Ishikawa (cell line): ENCODE results near the gene RANBP10.

Source experiments
- CEBPB ChIP-seq: IDR thresholded peaks from 2 replicates; pipeline ENCODE4 v1.6.1; 2012
- CREB1 ChIP-seq: IDR thresholded peaks from 2 replicates; pipeline ENCODE4 v1.6.1; 2012; ENCODE audit warnings: low read depth
- EGR1 ChIP-seq: IDR thresholded peaks from 2 replicates; pipeline ENCODE4 v1.6.1; 2012
- EP300 ChIP-seq: IDR thresholded peaks from 2 replicates; pipeline ENCODE4 v1.6.1; 2012; ENCODE audit warnings: borderline replicate concordance
- FOXM1 ChIP-seq: IDR thresholded peaks from 2 replicates; pipeline ENCODE4 v1.6.1; 2012; ENCODE audit warnings: low read depth, borderline replicate concordance
- MAX ChIP-seq: IDR thresholded peaks from 2 replicates; pipeline ENCODE4 v1.6.1; 2012
- NFIC ChIP-seq: IDR thresholded peaks from 2 replicates; pipeline ENCODE4 v1.6.1; 2012
- RAD21 ChIP-seq: IDR thresholded peaks from 2 replicates; pipeline ENCODE4 v1.6.1; 2012; ENCODE audit warnings: low read depth
- REST ChIP-seq: IDR thresholded peaks from 2 replicates; pipeline ENCODE4 v1.6.1; 2012; ENCODE audit warnings: low read depth, mild to moderate bottlenecking
- TAF1 ChIP-seq: IDR thresholded peaks from 2 replicates; pipeline ENCODE4 v1.6.1; 2012; ENCODE audit warnings: low read depth, mild to moderate bottlenecking
- TCF12 ChIP-seq: IDR thresholded peaks from 2 replicates; pipeline ENCODE4 v1.6.1; 2012; ENCODE audit warnings: low read depth
- TEAD4 ChIP-seq: IDR thresholded peaks from 2 replicates; pipeline ENCODE4 v1.6.1; 2012
- USF1 ChIP-seq: IDR thresholded peaks from 2 replicates; pipeline ENCODE4 v1.6.1; 2012
- YY1 ChIP-seq: IDR thresholded peaks from 2 replicates; pipeline ENCODE4 v1.6.1; 2012; ENCODE audit warnings: low read depth
- ZBTB7A ChIP-seq: IDR thresholded peaks from 2 replicates; pipeline ENCODE4 v1.6.1; 2012; ENCODE audit warnings: low read depth

RANBP10 gene

DNA sequence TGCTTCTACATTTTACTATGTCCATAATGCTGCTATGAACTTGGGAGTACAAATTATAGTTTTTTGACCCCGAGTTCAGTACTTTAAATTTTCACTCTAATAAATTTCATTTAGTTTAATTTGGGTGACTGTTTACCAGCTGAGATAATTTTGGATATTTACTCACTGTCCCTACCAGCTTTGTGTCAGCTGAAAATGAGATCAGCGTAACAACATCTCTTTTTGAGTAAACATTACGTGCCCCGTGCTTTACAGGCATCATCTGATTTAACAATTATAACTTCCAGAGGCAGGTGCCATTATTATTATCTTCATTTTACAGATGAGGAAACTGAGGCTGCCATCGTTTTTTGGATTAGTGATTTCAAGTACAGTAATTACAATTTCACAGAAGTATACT is 102.2 kb downstream of the RANBP10 start:
- no peak for TF ChIP-seq YY1

DNA sequence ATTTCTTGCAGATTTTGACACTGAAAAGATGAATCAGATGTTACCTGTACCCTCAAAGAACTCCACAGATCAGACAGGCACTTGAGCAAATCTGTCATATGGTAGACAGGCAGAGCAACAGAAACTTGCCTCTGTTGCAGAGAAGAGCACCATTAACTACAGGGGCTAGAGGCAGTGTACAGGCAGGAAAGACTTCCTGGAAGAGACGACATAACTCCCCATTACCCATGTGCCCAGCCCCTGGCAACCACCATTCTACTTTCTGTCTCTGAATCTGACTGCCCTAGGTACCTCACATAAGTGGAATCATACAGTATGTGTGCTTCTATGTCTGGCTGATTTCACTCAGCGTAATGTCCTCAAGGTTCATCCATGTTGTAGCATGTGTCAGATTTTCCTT is 102.7 kb downstream of the RANBP10 start:
- TF ChIP-seq YY1 = no peak
- no peak for TF ChIP-seq CREB1
- no peak for TF ChIP-seq USF1
- no peak for TF ChIP-seq EP300
- TF ChIP-seq MAX = no peak
- TF ChIP-seq CEBPB = no peak
- TF ChIP-seq TCF12 = no peak
- no peak for TF ChIP-seq REST
- TF ChIP-seq TAF1 = no peak
- TF ChIP-seq NFIC = no peak
- TF ChIP-seq RAD21 = no peak
- TF ChIP-seq EGR1 = no peak
- TF ChIP-seq TEAD4 = no peak
- TF ChIP-seq ZBTB7A = no peak
- no peak for TF ChIP-seq FOXM1

- TF ChIP-seq EGR1 (no peak), ZBTB7A (no peak), RAD21 (no peak), USF1 (no peak), TCF12 (no peak)
Observed at GRCh38 chr16:67702130-67702529, 104.2 kb downstream of the RANBP10 start.

DNA sequence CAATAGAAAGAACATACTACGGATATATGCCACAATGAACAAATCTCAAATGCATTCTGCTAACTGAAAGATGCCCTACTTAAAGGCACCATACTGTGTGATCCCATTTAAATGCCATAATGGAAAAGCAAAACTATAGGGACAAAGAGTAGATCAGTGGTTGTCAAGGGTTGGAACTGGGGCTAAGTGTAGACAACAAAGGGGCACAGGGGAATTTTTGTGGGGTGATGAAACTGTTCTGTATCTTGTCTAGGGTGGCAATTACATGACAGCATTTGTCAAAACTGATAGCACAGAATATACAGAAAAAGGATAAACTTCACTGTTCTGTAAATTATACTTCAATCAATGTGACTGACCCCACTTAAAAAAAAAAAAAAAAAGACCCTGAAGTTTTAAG is 104.9 kb downstream of the RANBP10 start:
- TF ChIP-seq EGR1 = no peak
- TF ChIP-seq CREB1 = no peak
- TF ChIP-seq YY1 = no peak
- TF ChIP-seq RAD21 = no peak
- TF ChIP-seq ZBTB7A = no peak
- TF ChIP-seq MAX = no peak
- no peak for TF ChIP-seq TAF1

DNA sequence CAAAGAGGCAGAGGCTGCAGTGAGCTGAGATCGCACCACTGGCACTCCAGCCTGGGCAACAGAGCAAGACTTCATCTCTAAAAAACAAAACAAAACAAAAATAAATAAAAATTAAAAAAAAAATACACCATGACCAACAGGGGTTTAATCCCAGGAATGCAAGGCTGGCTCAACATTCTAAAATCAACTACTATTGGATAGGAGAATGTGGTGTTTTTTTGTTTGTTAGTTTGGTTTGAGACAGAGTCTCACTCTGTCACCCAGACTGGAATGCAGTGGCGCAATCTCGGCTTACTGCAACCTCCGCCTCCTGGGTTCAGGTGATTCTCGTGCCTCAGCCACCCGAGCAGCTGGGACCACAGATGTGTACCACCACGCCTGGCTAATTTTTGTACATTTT is 107.1 kb downstream of the RANBP10 start:
- TF ChIP-seq TEAD4 (no peak), REST (no peak)

GRCh38 chr16:67697422-67698185 is 108.8 kb downstream of the RANBP10 start:
- no peak for TF ChIP-seq TEAD4
- no peak for TF ChIP-seq REST
- no peak for TF ChIP-seq CEBPB
- TF ChIP-seq EP300 = no peak
- TF ChIP-seq FOXM1 = no peak
- TF ChIP-seq TAF1 = no peak
- TF ChIP-seq YY1 = no peak
- no peak for TF ChIP-seq MAX
- no peak for TF ChIP-seq TCF12
- no peak for TF ChIP-seq EGR1
- no peak for TF ChIP-seq ZBTB7A
- TF ChIP-seq RAD21 = no peak
- no peak for TF ChIP-seq USF1
- TF ChIP-seq NFIC = no peak
- TF ChIP-seq CREB1 = no peak
